ENCODE measurements around the gene INCENP. TPM values are rescaled to one million over a fixed set of nuclear protein-coding genes. Genes with fewer than 3 reads are reported as not detected.

The INCENP gene
- total and polyA plus RNA-seq, 10 of the 15 experiments (the other 5 are each of a cell fraction or from before 2014, with no cell fraction given) = 1.4 to 96.8 (median 29.0) TPM

- Histone ChIP-seq H3K4me1 (ENCODE audit: control insufficient read depth, insufficient read depth, low read length) (peaks cover 3% of the 10 kb centered on the region; the same call in 1 of the 2 replicates), H3K27me3 (replicated peaks in 1 of 2; ENCODE audit: control insufficient read depth in 2 of 2, insufficient read depth in 2 of 2, low read length in 1 of 2) (peaks cover 0 to 3% of the 10 kb centered on the region in 2 experiments; a peak in 2 of 4 replicates), H3K9ac (ENCODE audit: control insufficient read depth, insufficient read depth, low read length) (no peak overlapping the region), H3K36me3 (ENCODE audit: control insufficient read depth in 2 of 2, insufficient read depth in 2 of 2, low read length in 1 of 2) (no peaks in the 10 kb centered on the region), H3K79me2 (ENCODE audit: control insufficient read depth, insufficient read depth, low read length) (no peaks in the 10 kb centered on the region), H4K20me1 (ENCODE audit: control insufficient read depth, insufficient read depth) (no peaks in the 10 kb centered on the region), H3K9me3 (replicated peaks; ENCODE audit: control insufficient read depth, insufficient read depth, low read length) (no peaks in the 10 kb centered on the region), H2AFZ (ENCODE audit: control insufficient read depth, low read depth, low read length) (no peak overlapping the region), H3K4me3 (no peak overlapping the region), H3K4me2 (ENCODE audit: control insufficient read depth, insufficient read depth) (no peak overlapping the region), H3K27ac (ENCODE audit: control insufficient read depth, insufficient read depth) (no peak overlapping the region)
- ChIA-PET SMC1A (ENCODE audit: uncharacterized antibody, unreplicated experiment) (no interaction called here), POLR2A (no interaction called here), CTCF (no interaction called here), RAD21 (ENCODE audit: unreplicated experiment) (no interaction called here)
- intact Hi-C loops (cut with micrococcal nuclease; ENCODE audit: unreplicated experiment) (no loop called here), in situ Hi-C loops (cut with MboI) (no loop called here)
- DNase-seq (ENCODE audit: low read depth, low spot score) (no peak), ATAC-seq (no peak), FAIRE-seq (no peak)
- 2% methylated on average over 2 of the region's 2 CpGs for WGBS (ENCODE audit: insufficient coverage, insufficient replicate concordance, low lambda C conversion rate, missing lambda C conversion rate)
- TF ChIP-seq TBL1XR1 (IDR thresholded peaks at IDR 0.05; ENCODE audit: low read depth, low read length) = no peak
- TF ChIP-seq DPF2 (IDR thresholded peaks at IDR 0.05) = no peak
- no peak for TF ChIP-seq POLR2A (IDR thresholded peaks at IDR 0.05; ENCODE audit: low read depth, low read length)
- TF ChIP-seq SMAD5 (IDR thresholded peaks at IDR 0.05; ENCODE audit: low read depth) = no peak
- no peak for TF ChIP-seq MLLT1 (IDR thresholded peaks at IDR 0.05)
- no peak for TF ChIP-seq RCOR1 (conservative IDR thresholded peaks at IDR 0.05; ENCODE audit: low read depth, low read length)
- TF ChIP-seq NFXL1 (IDR thresholded peaks at IDR 0.05; ENCODE audit: borderline replicate concordance) = no peak
- TF ChIP-seq CHD2 (IDR thresholded peaks at IDR 0.05; ENCODE audit: borderline replicate concordance, low read depth, low read length) = no peak
- TF ChIP-seq NFYA (IDR thresholded peaks at IDR 0.05; ENCODE audit: borderline replicate concordance, low read depth, low read length) = no peak
- TF ChIP-seq SMAD1 (IDR thresholded peaks at IDR 0.05; ENCODE audit: low read depth, partially characterized antibody) = no peak
- TF ChIP-seq CBFB (IDR thresholded peaks at IDR 0.05; ENCODE audit: low read depth) = no peak
- TF ChIP-seq, protein P1, sequence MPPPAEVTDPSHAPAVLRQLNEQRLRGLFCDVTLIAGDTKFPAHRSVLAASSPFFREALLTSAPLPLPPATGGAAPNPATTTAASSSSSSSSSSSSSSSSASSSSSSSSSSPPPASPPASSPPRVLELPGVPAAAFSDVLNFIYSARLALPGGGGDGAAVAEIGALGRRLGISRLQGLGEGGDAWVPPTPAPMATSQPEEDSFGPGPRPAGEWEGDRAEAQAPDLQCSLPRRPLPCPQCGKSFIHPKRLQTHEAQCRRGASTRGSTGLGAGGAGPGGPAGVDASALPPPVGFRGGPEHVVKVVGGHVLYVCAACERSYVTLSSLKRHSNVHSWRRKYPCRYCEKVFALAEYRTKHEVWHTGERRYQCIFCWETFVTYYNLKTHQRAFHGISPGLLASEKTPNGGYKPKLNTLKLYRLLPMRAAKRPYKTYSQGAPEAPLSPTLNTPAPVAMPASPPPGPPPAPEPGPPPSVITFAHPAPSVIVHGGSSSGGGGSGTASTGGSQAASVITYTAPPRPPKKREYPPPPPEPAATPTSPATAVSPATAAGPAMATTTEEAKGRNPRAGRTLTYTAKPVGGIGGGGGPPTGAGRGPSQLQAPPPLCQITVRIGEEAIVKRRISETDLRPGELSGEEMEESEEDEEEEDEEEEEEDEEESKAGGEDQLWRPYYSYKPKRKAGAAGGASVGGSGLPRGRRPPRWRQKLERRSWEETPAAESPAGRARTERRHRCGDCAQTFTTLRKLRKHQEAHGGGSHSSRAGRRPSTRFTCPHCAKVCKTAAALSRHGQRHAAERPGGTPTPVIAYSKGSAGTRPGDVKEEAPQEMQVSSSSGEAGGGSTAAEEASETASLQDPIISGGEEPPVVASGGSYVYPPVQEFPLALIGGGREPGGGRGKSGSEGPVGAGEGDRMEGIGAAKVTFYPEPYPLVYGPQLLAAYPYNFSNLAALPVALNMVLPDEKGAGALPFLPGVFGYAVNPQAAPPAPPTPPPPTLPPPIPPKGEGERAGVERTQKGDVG (CRISPR knock-in tag; IDR thresholded peaks at IDR 0.05) = no peak
- TF ChIP-seq TAF1 (IDR thresholded peaks at IDR 0.05; ENCODE audit: borderline replicate concordance, low read depth, low read length) = no peak
- BruUV-seq (replicated peaks) = no TSS peak
Measured at GRCh38 chr11:62186195-62186594, 62.4 kb downstream of the INCENP start.
